Measurements from ENCODE around the gene R3HDM4.

DNA sequence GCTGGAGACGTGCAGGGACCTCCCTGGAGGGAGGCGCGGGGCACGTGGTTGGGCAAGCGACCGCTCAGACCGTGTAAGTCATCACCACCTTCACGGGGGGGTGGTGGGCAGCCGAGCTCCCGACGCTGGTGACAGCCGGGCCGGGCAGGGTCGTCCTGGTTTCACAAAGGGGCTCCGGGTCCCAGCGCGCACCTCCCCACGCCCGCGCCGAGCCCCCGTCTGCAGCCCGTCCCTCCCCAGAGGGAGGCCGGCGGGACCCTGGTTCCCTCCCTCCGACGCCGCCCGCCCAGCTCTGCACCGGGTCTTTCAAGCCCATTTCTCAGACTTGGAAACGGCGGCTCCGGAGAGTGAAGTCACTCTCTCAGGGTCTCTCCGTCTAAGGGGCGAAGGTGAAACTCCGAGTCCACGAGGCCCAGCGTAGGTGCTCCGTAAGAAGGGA lies 12.1 kb upstream of the R3HDM4 start:
- TF ChIP-seq, protein P1, sequence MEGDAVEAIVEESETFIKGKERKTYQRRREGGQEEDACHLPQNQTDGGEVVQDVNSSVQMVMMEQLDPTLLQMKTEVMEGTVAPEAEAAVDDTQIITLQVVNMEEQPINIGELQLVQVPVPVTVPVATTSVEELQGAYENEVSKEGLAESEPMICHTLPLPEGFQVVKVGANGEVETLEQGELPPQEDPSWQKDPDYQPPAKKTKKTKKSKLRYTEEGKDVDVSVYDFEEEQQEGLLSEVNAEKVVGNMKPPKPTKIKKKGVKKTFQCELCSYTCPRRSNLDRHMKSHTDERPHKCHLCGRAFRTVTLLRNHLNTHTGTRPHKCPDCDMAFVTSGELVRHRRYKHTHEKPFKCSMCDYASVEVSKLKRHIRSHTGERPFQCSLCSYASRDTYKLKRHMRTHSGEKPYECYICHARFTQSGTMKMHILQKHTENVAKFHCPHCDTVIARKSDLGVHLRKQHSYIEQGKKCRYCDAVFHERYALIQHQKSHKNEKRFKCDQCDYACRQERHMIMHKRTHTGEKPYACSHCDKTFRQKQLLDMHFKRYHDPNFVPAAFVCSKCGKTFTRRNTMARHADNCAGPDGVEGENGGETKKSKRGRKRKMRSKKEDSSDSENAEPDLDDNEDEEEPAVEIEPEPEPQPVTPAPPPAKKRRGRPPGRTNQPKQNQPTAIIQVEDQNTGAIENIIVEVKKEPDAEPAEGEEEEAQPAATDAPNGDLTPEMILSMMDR (IDR thresholded peaks at IDR 0.05; ENCODE audit: low read depth, low read length) = no peak
- TF ChIP-seq POLR2A (IDR thresholded peaks at IDR 0.05; ENCODE audit: extremely low read depth, insufficient read length) = no peak

Measured in NB4 (cell line).